GM12874 (cell line): Measurements from ENCODE around the gene WDR33.

Experiments used
- TF ChIP-seq, protein P1 (sequence below): IDR thresholded peaks from 2 replicates; pipeline ENCODE4 v1.5.1; 2011; ENCODE audit warnings: low read depth, mild to moderate bottlenecking, control low read depth, low read length, moderate library complexity; ENCODE audit not compliant: insufficient read depth

The WDR33 gene

GRCh38 chr2:127654838-127655175 is 156.2 kb downstream of the WDR33 start:
- TF ChIP-seq, protein P1, sequence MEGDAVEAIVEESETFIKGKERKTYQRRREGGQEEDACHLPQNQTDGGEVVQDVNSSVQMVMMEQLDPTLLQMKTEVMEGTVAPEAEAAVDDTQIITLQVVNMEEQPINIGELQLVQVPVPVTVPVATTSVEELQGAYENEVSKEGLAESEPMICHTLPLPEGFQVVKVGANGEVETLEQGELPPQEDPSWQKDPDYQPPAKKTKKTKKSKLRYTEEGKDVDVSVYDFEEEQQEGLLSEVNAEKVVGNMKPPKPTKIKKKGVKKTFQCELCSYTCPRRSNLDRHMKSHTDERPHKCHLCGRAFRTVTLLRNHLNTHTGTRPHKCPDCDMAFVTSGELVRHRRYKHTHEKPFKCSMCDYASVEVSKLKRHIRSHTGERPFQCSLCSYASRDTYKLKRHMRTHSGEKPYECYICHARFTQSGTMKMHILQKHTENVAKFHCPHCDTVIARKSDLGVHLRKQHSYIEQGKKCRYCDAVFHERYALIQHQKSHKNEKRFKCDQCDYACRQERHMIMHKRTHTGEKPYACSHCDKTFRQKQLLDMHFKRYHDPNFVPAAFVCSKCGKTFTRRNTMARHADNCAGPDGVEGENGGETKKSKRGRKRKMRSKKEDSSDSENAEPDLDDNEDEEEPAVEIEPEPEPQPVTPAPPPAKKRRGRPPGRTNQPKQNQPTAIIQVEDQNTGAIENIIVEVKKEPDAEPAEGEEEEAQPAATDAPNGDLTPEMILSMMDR, result no peak

GRCh38 chr2:127654084-127654837 is 156.7 kb downstream of the WDR33 start:
- TF ChIP-seq, protein P1, result no peak

- TF ChIP-seq, protein P1, result no peak
Observed at GRCh38 chr2:127653421-127654083, 157.4 kb downstream of the WDR33 start.

- TF ChIP-seq, protein P1, result no peak
Observed at GRCh38 chr2:127652786-127653357, 158.1 kb downstream of the WDR33 start.

- TF ChIP-seq, protein P1, result no peak
Observed at GRCh38 chr2:127651971-127652550, 158.9 kb downstream of the WDR33 start.

DNA sequence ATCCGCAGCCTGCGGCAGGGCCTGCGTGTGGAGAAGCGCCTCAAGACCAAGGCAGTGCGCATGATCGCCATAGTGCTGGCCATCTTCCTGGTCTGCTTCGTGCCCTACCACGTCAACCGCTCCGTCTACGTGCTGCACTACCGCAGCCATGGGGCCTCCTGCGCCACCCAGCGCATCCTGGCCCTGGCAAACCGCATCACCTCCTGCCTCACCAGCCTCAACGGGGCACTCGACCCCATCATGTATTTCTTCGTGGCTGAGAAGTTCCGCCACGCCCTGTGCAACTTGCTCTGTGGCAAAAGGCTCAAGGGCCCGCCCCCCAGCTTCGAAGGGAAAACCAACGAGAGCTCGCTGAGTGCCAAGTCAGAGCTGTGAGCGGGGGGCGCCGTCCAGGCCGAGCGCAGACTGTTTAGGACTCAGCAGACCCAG is 159.6 kb downstream of the WDR33 start:
- TF ChIP-seq, protein P1, result no peak
